ENCODE data around the gene ZDHHC19.

- TF ChIP-seq CTCF (conservative IDR thresholded peaks at IDR 0.05) (no peak), ZFX (IDR thresholded peaks at IDR 0.05) (no peak)
These were observed 40.7 kb upstream of the ZDHHC19 start for GRCh38 chr3:196251918-196252317.
